Measurements from ENCODE around the gene FOXA2. TPM values are rescaled to one million over a fixed set of nuclear protein-coding genes. Genes with fewer than 3 reads are reported as not detected.

The FOXA2 gene
- polyA plus RNA-seq, 1 experiment = not detected

DNA sequence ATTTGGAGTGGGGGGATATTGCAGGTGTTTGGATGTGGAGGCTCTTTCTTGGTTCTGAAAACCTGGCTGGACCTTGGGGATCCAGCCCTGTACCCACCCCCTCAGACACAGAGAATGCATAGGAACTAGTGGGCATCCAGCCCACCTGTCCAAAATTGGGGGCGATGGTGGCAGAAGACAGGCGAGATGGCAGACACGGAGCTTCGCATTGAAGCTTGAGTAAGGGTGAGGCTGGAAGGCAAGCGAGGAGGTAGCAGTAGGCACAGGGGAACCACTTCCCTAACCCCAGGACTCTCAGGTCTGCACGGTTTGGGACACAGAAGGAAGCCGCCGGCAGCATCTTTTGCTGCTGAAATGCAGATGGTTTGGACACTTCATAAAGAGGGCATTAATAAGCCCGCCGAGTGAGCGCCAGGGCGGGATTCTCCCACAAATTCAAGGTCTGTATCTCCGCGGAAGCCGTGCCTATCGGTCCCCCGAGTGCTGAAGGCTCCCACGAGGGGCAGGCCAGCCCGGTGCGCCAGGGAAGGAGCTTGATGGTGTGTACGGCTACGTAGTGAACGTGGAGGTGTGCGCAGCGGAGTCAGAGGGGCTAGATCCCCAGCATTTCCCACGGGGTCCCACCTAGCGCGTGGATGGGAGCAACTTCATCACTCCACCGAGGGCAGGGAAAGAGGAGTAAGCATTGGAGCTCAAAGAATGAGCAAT, 1.6 kb upstream of the FOXA2 start:
- Histone ChIP-seq H3K36me3 (ENCODE audit: control insufficient read depth, insufficient read depth, low read length) (no peaks in the 10 kb centered on the region), H3K27me3 (ENCODE audit: control insufficient read depth, insufficient read depth, low read length) (peaks cover 36% of the 10 kb centered on the region), H3K4me3 (ENCODE audit: low read depth, low read length) (no peak overlapping the region)
- DNase-seq (ENCODE audit: low read depth) = no peak
- CTCF ChIA-PET = interaction anchor here (0.6 to 1.6 kb wide), 5 partner anchors 12 to 551 kb away, joined by 3 to 6 read pairs (median 5); no protein-coding TSS in a partner anchor
- TF ChIP-seq, protein P1, sequence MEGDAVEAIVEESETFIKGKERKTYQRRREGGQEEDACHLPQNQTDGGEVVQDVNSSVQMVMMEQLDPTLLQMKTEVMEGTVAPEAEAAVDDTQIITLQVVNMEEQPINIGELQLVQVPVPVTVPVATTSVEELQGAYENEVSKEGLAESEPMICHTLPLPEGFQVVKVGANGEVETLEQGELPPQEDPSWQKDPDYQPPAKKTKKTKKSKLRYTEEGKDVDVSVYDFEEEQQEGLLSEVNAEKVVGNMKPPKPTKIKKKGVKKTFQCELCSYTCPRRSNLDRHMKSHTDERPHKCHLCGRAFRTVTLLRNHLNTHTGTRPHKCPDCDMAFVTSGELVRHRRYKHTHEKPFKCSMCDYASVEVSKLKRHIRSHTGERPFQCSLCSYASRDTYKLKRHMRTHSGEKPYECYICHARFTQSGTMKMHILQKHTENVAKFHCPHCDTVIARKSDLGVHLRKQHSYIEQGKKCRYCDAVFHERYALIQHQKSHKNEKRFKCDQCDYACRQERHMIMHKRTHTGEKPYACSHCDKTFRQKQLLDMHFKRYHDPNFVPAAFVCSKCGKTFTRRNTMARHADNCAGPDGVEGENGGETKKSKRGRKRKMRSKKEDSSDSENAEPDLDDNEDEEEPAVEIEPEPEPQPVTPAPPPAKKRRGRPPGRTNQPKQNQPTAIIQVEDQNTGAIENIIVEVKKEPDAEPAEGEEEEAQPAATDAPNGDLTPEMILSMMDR (IDR thresholded peaks at IDR 0.05; ENCODE audit: insufficient read depth, low read depth, low read length) = no peak
- POLR2A ChIA-PET = no interaction called here

DNA sequence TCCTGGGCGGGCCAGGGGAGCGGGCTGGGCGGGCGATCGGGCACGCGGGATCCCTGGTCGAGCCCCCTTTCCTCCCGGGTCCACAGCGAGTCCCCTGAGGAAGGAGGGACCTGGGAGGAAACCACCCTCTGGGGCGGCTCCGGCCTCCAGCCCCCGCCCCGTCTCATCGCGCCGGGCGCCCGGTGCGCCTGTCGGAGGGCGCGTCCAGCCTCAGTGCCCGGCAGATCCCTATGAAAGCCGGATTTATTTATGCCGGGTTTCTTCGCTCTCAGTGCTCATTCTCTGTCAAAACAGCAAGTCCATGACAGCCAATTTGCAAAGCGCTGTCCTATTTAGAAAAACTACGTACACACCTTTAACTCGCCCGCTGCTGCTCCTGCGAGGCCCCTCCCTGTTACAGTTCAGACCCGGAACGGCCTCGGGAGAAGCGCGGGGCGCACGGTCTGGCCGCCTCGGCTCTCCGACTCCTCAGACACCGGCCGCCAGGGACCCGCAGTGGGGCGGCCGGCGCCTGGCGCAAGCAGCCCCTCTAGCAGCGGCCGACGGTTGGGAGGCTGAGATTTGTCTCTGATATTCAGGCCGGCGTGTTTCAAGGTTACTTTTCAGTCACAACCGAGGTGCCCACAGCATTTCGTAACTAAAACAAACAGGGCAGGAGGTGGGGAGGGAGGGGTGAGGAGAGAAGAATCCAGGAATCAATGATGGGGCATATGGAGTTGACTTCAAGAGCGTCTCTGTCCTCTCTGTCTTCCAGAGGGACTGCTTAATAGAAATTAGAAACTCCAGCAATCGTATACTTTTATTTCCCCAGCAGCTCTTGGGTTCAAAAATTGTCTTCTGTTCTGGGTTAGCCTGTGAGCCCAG, 782 bp upstream of the FOXA2 start:
- Histone ChIP-seq H3K36me3 (ENCODE audit: control insufficient read depth, insufficient read depth, low read length) (no peaks in the 10 kb centered on the region), H3K27me3 (ENCODE audit: control insufficient read depth, insufficient read depth, low read length) (peaks cover 37% of the 10 kb centered on the region), H3K4me3 (ENCODE audit: low read depth, low read length) (no peak overlapping the region)
- ChIA-PET POLR2A (no interaction called here), CTCF (interaction anchor here (0.6 kb wide), 1 partner anchor 10 kb away, joined by 3 read pairs; no protein-coding TSS in a partner anchor)
- TF ChIP-seq, protein P1 (IDR thresholded peaks at IDR 0.05; ENCODE audit: insufficient read depth, low read depth, low read length) = no peak
- no peak for DNase-seq (ENCODE audit: low read depth)

GRCh38 chr20:22583773-22584521, 425 bp downstream of the FOXA2 start:
- TF ChIP-seq, protein P1 (IDR thresholded peaks at IDR 0.05; ENCODE audit: insufficient read depth, low read depth, low read length) = no peak
- no peak overlapping the region for H3K4me3 ChIP-seq (ENCODE audit: low read depth, low read length)
- POLR2A ChIA-PET = no interaction called here
- H3K36me3 ChIP-seq (ENCODE audit: control insufficient read depth, insufficient read depth, low read length) = no peaks in the 10 kb centered on the region
- CTCF ChIA-PET = interaction anchor here (0.6 kb wide), 1 partner anchor 11 kb away, joined by 3 read pairs; no protein-coding TSS in a partner anchor
- no peak for DNase-seq (ENCODE audit: low read depth)
- peaks cover 47% of the 10 kb centered on the region for H3K27me3 ChIP-seq (ENCODE audit: control insufficient read depth, insufficient read depth, low read length)

DNA sequence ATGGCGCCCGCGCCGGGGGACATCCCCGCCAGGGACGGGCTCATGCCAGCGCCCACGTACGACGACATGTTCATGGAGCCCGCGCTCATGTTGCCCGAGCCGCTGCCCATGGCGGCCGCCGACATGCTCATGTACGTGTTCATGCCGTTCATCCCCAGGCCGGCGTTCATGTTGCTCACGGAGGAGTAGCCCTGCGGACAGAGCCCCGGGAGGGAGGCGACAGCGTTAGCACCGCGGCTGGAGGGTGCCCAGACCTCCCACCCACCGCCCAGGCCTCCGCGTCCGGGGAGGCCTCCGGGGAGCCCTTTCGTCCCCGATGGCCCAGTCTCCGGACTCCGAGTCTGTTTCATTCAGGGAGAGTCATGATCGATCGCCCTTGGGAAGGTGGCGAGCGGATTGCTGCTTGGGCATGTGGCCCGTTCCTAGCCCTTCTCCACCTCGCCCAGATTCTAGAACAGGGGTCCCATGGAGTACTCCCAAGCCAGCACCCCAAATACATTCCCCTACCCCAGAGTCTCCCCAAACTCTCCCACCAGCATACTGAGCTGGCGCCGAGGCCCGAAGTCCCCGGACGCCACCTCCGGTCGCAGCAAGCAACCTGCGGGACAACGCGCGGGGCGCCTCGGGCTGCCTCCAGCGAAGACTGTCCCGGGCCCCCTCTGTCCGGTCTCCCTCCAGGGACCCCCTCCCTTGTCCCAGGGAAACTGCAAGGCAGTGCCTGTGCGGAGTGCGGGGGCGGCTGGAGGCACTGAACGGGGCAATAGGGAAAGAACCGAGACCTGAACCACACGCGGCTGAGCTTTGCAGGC, 1.2 kb downstream of the FOXA2 start:
- TF ChIP-seq, protein P1 (IDR thresholded peaks at IDR 0.05; ENCODE audit: insufficient read depth, low read depth, low read length) = no peak
- no peaks in the 10 kb centered on the region for H3K36me3 ChIP-seq (ENCODE audit: control insufficient read depth, insufficient read depth, low read length)
- POLR2A ChIA-PET = no interaction called here
- H3K4me3 ChIP-seq (ENCODE audit: low read depth, low read length) = no peak overlapping the region
- no peak for DNase-seq (ENCODE audit: low read depth)
- CTCF ChIA-PET = no interaction called here
- peaks cover 51% of the 10 kb centered on the region for H3K27me3 ChIP-seq (ENCODE audit: control insufficient read depth, insufficient read depth, low read length)
